ENCODE data around the gene ENOX2.
A peak's percentile ranks its signal among the peaks of the same experiment; 100 is the strongest.

The ENOX2 gene

GRCh38 chrX:130770615-130771014, 132.4 kb downstream of the ENOX2 start:
- DNase-seq (ENCODE audit: extremely low read depth, low read depth): peak; percentile 47
- no peak overlapping the region for H3K4me3 ChIP-seq (replicated peaks; ENCODE audit: low read depth, low read length)
- TF ChIP-seq CTCF (IDR thresholded peaks at IDR 0.05; ENCODE audit: low read depth, low read length, missing control alignments): no peak

- TF ChIP-seq CTCF (IDR thresholded peaks at IDR 0.05; ENCODE audit: low read depth, low read length, missing control alignments): no peak
- no peak for DNase-seq (ENCODE audit: extremely low read depth, low read depth)
- H3K4me3 ChIP-seq (replicated peaks; ENCODE audit: low read depth, low read length): no peak overlapping the region
Observed at GRCh38 chrX:130769835-130770234, 133.2 kb downstream of the ENOX2 start.

GRCh38 chrX:130758072-130758471, 144.9 kb downstream of the ENOX2 start:
- TF ChIP-seq CTCF (IDR thresholded peaks at IDR 0.05; ENCODE audit: low read depth, low read length, missing control alignments): no peak
- no peak for DNase-seq (ENCODE audit: extremely low read depth, low read depth)
- H3K4me3 ChIP-seq (replicated peaks; ENCODE audit: low read depth, low read length): no peak overlapping the region

- no peak overlapping the region for H3K4me3 ChIP-seq (replicated peaks; ENCODE audit: low read depth, low read length)
- no peak for TF ChIP-seq CTCF (IDR thresholded peaks at IDR 0.05; ENCODE audit: low read depth, low read length, missing control alignments)
- DNase-seq (ENCODE audit: extremely low read depth, low read depth): no peak
Observed at GRCh38 chrX:130756233-130756632, 146.8 kb downstream of the ENOX2 start.

- no peak overlapping the region for H3K4me3 ChIP-seq (replicated peaks; ENCODE audit: low read depth, low read length)
- DNase-seq (ENCODE audit: extremely low read depth, low read depth): no peak
- TF ChIP-seq CTCF (IDR thresholded peaks at IDR 0.05; ENCODE audit: low read depth, low read length, missing control alignments): no peak
Observed at GRCh38 chrX:130754353-130754752, 148.7 kb downstream of the ENOX2 start.

GRCh38 chrX:130746709-130747342, 156.2 kb downstream of the ENOX2 start:
- TF ChIP-seq CTCF (IDR thresholded peaks at IDR 0.05; ENCODE audit: low read depth, low read length, missing control alignments): no peak
- no peak for DNase-seq (ENCODE audit: extremely low read depth, low read depth)

GRCh38 chrX:130746077-130746476, 156.9 kb downstream of the ENOX2 start:
- DNase-seq (ENCODE audit: extremely low read depth, low read depth): no peak
- no peak overlapping the region for H3K4me3 ChIP-seq (replicated peaks; ENCODE audit: low read depth, low read length)
- TF ChIP-seq CTCF (IDR thresholded peaks at IDR 0.05; ENCODE audit: low read depth, low read length, missing control alignments): no peak

More at GRCh38 chrX:130746709-130747342, 156.2 kb downstream of the ENOX2 start:
- H3K4me3 ChIP-seq (replicated peaks; ENCODE audit: low read depth, low read length): no peak overlapping the region

Data from HFF-Myc (cell line).